Neutrophil (primary cell): ENCODE results near the gene CNDP2.
"Not testable (repeated sequence)": the region's sequence is repeated elsewhere in the genome, so short reads cannot be mapped to it uniquely, and the experiment has no call there.

Experiments
- H3K27ac ChIP-seq: fragments of 200-600 bp; sonication (generic); 2 replicates; pipeline ENCODE4 v1.5.1; 2016; ENCODE audit warnings: mild to moderate bottlenecking, moderate library complexity
- H3K27me3 ChIP-seq: fragments of 200-600 bp; sonication (generic); 2 replicates; pipeline ENCODE4 v1.6.0; 2016; ENCODE audit warnings: mild to moderate bottlenecking
- H3K36me3 ChIP-seq: fragments of 200-600 bp; sonication (generic); 2 replicates; pipeline ENCODE4 v1.5.1; 2017
- H3K4me1 ChIP-seq, 2 experiments: fragments of 200-600 bp in 1 of 2; sonication (generic) in 1 of 2; 1 replicate in 1 of 2; 2 replicates in 1 of 2; pipeline versions ENCODE4 v1.5.1 to v1.6.1; 2013 to 2016; ENCODE audit warnings: low read depth in 1 of 2, low read length in 1 of 2, mild to moderate bottlenecking in 1 of 2, moderate library complexity in 1 of 2; ENCODE audit not compliant: control insufficient read depth in 1 of 2, insufficient read depth in 1 of 2
- H3K4me3 ChIP-seq, 2 experiments: fragments of 200-600 bp in 1 of 2; sonication (generic) in 1 of 2; 1 replicate in 1 of 2; 2 replicates in 1 of 2; pipeline ENCODE4 v1.5.1; 2013 to 2016; ENCODE audit warnings: low read depth in 1 of 2, low read length in 1 of 2, mild to moderate bottlenecking in 1 of 2, moderate library complexity in 1 of 2
- H3K9me3 ChIP-seq: fragments of 200-600 bp; sonication (generic); 2 replicates; pipeline ENCODE4 v1.5.1; 2016
- CTCF ChIP-seq: fragments of 200-600 bp; sonication (generic); IDR thresholded peaks from 2 replicates; pipeline ENCODE4 v1.5.1; 2016; ENCODE audit warnings: antibody characterized with exemption

The CNDP2 gene

GRCh38 chr18:74500372-74500771, 4.2 kb downstream of the CNDP2 start:
- peaks cover 21% of the 10 kb centered on the region for H3K36me3 ChIP-seq
- H3K27ac ChIP-seq: peak overlapping the region; percentile 89
- H3K4me1 ChIP-seq: peaks cover 38 to 39% of the 10 kb centered on the region in 2 experiments
- no peaks in the 10 kb centered on the region for H3K9me3 ChIP-seq
- no peaks in the 10 kb centered on the region for H3K27me3 ChIP-seq
- H3K4me3 ChIP-seq: no peak overlapping the region
- no peak for TF ChIP-seq CTCF

- H3K9me3 ChIP-seq, H3K4me3 ChIP-seq, H3K27me3 ChIP-seq: not testable (repeated sequence)
- Histone ChIP-seq H3K27ac (peak overlapping the region; percentile 89), H3K36me3 (peaks cover 21% of the 10 kb centered on the region), H3K4me1 (peaks cover 34 to 35% of the 10 kb centered on the region in 2 experiments)
These were observed 4.6 kb downstream of the CNDP2 start for GRCh38 chr18:74500774-74501173.

GRCh38 chr18:74501386-74501785, 5.2 kb downstream of the CNDP2 start:
- H3K27ac ChIP-seq: no peak overlapping the region
- H3K27me3 ChIP-seq: no peaks in the 10 kb centered on the region
- peaks cover 33 to 34% of the 10 kb centered on the region in 2 experiments for H3K4me1 ChIP-seq
- H3K4me3 ChIP-seq: no peak overlapping the region
- no peak for TF ChIP-seq CTCF
- peaks cover 24% of the 10 kb centered on the region for H3K36me3 ChIP-seq
- no peaks in the 10 kb centered on the region for H3K9me3 ChIP-seq

DNA sequence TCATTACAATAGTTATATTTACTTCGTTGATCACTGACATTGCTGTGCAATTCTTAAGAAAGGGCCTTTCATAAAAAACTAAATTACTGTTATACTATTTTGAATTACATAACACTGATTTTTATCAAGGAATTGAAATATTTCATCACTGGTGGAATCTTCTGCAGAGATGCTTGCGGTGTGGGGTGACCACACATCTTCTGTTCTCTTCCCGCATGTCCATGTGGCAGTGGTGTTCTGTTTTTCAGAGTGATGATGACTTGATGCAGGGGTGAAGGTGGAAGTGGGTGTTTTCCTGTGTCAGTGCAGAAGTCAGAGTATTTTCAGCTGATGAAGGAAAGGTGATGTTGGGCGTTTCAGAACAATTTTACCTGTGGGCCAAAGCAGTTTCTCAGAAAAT, 7.0 kb downstream of the CNDP2 start:
- Histone ChIP-seq H3K9me3 (no peaks in the 10 kb centered on the region), H3K36me3 (peaks cover 42% of the 10 kb centered on the region), H3K4me3 (no peak overlapping the region), H3K4me1 (peaks cover 21 to 23% of the 10 kb centered on the region in 2 experiments), H3K27ac (no peak overlapping the region), H3K27me3 (no peaks in the 10 kb centered on the region)
- no peak for TF ChIP-seq CTCF

DNA sequence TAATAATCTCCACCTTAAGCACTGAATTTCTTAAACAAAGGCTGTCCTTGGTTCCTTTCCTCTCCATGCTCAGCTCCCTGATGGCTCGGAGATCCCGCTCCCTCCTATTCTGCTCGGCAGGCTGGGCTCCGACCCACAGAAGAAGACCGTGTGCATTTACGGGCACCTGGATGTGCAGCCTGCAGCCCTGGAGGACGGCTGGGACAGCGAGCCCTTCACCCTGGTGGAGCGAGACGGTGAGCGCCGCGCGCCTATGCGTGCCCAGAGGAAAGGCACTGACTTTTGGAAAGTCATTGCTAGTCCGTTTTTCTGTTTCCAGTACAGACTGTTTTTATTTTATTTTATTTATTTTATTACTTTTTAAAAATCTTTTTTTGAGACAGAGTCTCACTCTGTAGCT, 9.6 kb downstream of the CNDP2 start:
- Histone ChIP-seq H3K4me3 (no peak overlapping the region), H3K36me3 (peaks cover 67% of the 10 kb centered on the region), H3K4me1 (no peaks in the 10 kb centered on the region), H3K9me3 (no peaks in the 10 kb centered on the region), H3K27me3 (no peaks in the 10 kb centered on the region), H3K27ac (no peak overlapping the region)
- no peak for TF ChIP-seq CTCF

GRCh38 chr18:74506448-74507084, 10.4 kb downstream of the CNDP2 start:
- TF ChIP-seq CTCF: no peak
- H3K9me3 ChIP-seq: no peaks in the 10 kb centered on the region
- H3K27ac ChIP-seq: no peak overlapping the region
- no peaks in the 10 kb centered on the region for H3K27me3 ChIP-seq
- peaks cover 73% of the 10 kb centered on the region for H3K36me3 ChIP-seq
- H3K4me1 ChIP-seq: no peaks in the 10 kb centered on the region
- no peak overlapping the region for H3K4me3 ChIP-seq
